ENCODE measurements around the gene RUNX3.

Gene RUNX3

GRCh38 chr1:24939040-24939674 lies 9.1 kb upstream of the RUNX3 start:
- no peak overlapping the region for H3K4me3 ChIP-seq (ENCODE audit: low read length)
- H3F3A ChIP-seq (ENCODE audit: insufficient read depth, low read length) = no peaks in the 10 kb centered on the region
- no peaks in the 10 kb centered on the region for H3K36me3 ChIP-seq (replicated peaks; ENCODE audit: insufficient read depth, low read length)
- H3K9me2 ChIP-seq (replicated peaks; ENCODE audit: insufficient read depth, low read length) = no peaks in the 10 kb centered on the region
- H3K4me2 ChIP-seq (ENCODE audit: low read depth, low read length) = no peak overlapping the region
- H3K27ac ChIP-seq (ENCODE audit: low read length) = no peak overlapping the region
- H3K4me1 ChIP-seq (ENCODE audit: low read length) = no peaks in the 10 kb centered on the region
- H2AFZ ChIP-seq (ENCODE audit: low read length) = no peak overlapping the region
- no peaks in the 10 kb centered on the region for H4K20me1 ChIP-seq (ENCODE audit: insufficient read depth, low read length)
- H3K9me3 ChIP-seq (replicated peaks; ENCODE audit: insufficient read depth, low read length) = no peaks in the 10 kb centered on the region
- no peaks in the 10 kb centered on the region for H3K27me3 ChIP-seq (replicated peaks; ENCODE audit: insufficient read depth, low read length)
- no peak for DNase-seq
- no peak overlapping the region for H3K9ac ChIP-seq (ENCODE audit: low read length)
- TF ChIP-seq EZH2 (optimal IDR thresholded peaks at IDR 0.05; ENCODE audit: low read depth, low read length) = no peak
- no peak for TF ChIP-seq EZH2phosphoT487 (IDR thresholded peaks at IDR 0.05; ENCODE audit: low read length)
- TF ChIP-seq, protein P1, sequence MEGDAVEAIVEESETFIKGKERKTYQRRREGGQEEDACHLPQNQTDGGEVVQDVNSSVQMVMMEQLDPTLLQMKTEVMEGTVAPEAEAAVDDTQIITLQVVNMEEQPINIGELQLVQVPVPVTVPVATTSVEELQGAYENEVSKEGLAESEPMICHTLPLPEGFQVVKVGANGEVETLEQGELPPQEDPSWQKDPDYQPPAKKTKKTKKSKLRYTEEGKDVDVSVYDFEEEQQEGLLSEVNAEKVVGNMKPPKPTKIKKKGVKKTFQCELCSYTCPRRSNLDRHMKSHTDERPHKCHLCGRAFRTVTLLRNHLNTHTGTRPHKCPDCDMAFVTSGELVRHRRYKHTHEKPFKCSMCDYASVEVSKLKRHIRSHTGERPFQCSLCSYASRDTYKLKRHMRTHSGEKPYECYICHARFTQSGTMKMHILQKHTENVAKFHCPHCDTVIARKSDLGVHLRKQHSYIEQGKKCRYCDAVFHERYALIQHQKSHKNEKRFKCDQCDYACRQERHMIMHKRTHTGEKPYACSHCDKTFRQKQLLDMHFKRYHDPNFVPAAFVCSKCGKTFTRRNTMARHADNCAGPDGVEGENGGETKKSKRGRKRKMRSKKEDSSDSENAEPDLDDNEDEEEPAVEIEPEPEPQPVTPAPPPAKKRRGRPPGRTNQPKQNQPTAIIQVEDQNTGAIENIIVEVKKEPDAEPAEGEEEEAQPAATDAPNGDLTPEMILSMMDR (IDR thresholded peaks at IDR 0.05; ENCODE audit: low read length) = no peak
- H3K79me2 ChIP-seq (ENCODE audit: low read length) = no peaks in the 10 kb centered on the region

DNA sequence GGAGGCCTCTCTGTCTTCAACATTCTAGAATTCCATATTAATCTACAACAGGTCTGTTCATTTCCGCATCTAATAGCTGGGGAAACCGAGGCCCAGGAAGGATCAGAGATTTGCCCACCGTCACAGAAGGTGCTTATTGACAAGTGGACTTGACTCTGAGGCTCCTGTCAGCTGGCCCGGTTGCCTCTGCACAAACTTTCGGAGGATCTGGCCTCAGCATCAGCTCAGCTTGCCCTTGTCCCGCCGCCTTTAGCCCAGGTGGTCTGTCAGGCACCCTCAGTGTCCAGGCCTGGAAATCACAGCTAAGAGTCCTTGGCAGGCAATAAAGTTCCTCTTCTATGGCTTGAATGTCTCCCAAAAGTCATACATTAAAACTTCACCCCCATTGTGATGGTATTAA lies 8.2 kb upstream of the RUNX3 start:
- no peak overlapping the region for H3K4me2 ChIP-seq (ENCODE audit: low read depth, low read length)
- H3K9me2 ChIP-seq (replicated peaks; ENCODE audit: insufficient read depth, low read length) = no peaks in the 10 kb centered on the region
- no peaks in the 10 kb centered on the region for H3K9me3 ChIP-seq (replicated peaks; ENCODE audit: insufficient read depth, low read length)
- H3K79me2 ChIP-seq (ENCODE audit: low read length) = no peaks in the 10 kb centered on the region
- H3K4me3 ChIP-seq (ENCODE audit: low read length) = no peak overlapping the region
- no peak overlapping the region for H3K27ac ChIP-seq (ENCODE audit: low read length)
- no peak overlapping the region for H3K9ac ChIP-seq (ENCODE audit: low read length)
- no peaks in the 10 kb centered on the region for H4K20me1 ChIP-seq (ENCODE audit: insufficient read depth, low read length)
- DNase-seq = no peak
- no peaks in the 10 kb centered on the region for H3K27me3 ChIP-seq (replicated peaks; ENCODE audit: insufficient read depth, low read length)
- no peaks in the 10 kb centered on the region for H3K4me1 ChIP-seq (ENCODE audit: low read length)
- no peaks in the 10 kb centered on the region for H3K36me3 ChIP-seq (replicated peaks; ENCODE audit: insufficient read depth, low read length)
- TF ChIP-seq, protein P1 (IDR thresholded peaks at IDR 0.05; ENCODE audit: low read length) = no peak
- TF ChIP-seq EZH2 (optimal IDR thresholded peaks at IDR 0.05; ENCODE audit: low read depth, low read length) = no peak
- TF ChIP-seq EZH2phosphoT487 (IDR thresholded peaks at IDR 0.05; ENCODE audit: low read length) = no peak
- no peak overlapping the region for H2AFZ ChIP-seq (ENCODE audit: low read length)
- H3F3A ChIP-seq (ENCODE audit: insufficient read depth, low read length) = no peaks in the 10 kb centered on the region

- no peak for DNase-seq
- no peaks in the 10 kb centered on the region for H3K79me2 ChIP-seq (ENCODE audit: low read length)
- H3K27ac ChIP-seq (ENCODE audit: low read length) = no peak overlapping the region
- no peaks in the 10 kb centered on the region for H3K27me3 ChIP-seq (replicated peaks; ENCODE audit: insufficient read depth, low read length)
- H3K4me2 ChIP-seq (ENCODE audit: low read depth, low read length) = no peak overlapping the region
- no peak overlapping the region for H3K4me3 ChIP-seq (ENCODE audit: low read length)
- TF ChIP-seq EZH2 (optimal IDR thresholded peaks at IDR 0.05; ENCODE audit: low read depth, low read length) (no peak), EZH2phosphoT487 (IDR thresholded peaks at IDR 0.05; ENCODE audit: low read length) (no peak)
- TF ChIP-seq, protein P1 (IDR thresholded peaks at IDR 0.05; ENCODE audit: low read length) = no peak
- no peaks in the 10 kb centered on the region for H3F3A ChIP-seq (ENCODE audit: insufficient read depth, low read length)
- no peak overlapping the region for H3K9ac ChIP-seq (ENCODE audit: low read length)
- H3K9me3 ChIP-seq (replicated peaks; ENCODE audit: insufficient read depth, low read length) = no peaks in the 10 kb centered on the region
- no peaks in the 10 kb centered on the region for H3K9me2 ChIP-seq (replicated peaks; ENCODE audit: insufficient read depth, low read length)
- H3K4me1 ChIP-seq (ENCODE audit: low read length) = no peaks in the 10 kb centered on the region
- H4K20me1 ChIP-seq (ENCODE audit: insufficient read depth, low read length) = no peaks in the 10 kb centered on the region
- H2AFZ ChIP-seq (ENCODE audit: low read length) = no peak overlapping the region
- H3K36me3 ChIP-seq (replicated peaks; ENCODE audit: insufficient read depth, low read length) = no peaks in the 10 kb centered on the region
Measured at GRCh38 chr1:24936684-24937083, 6.6 kb upstream of the RUNX3 start.
